ENCODE results near the gene KCNK4. TPM values are rescaled to one million over a fixed set of nuclear protein-coding genes. Genes with fewer than 3 reads are reported as not detected.

KCNK4 gene
- total and polyA plus RNA-seq, 4 donors = not detected

DNA sequence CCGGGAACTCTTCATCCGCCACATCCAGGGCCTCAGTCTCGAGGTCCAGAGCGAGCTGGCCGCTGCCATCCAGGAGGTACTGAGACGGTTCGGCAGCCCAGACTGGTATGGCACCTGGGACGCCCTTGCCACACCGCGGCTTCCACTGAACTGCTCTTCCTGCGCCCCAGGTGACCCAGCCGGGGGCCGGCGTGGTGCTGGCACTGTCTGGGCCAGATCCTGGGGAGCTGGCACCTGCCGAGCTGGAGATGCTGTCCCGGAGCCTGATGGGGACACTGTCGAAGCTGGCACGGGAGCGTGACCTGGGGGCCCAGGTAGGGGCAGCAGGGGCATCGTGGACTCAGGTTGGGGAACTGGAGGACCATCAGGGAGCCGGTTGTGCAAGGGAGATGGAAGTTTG lies 50.3 kb downstream of the KCNK4 start:
- no peak overlapping the region for H3K4me3 ChIP-seq (ENCODE audit: low read depth in 1 of 3, low read length in 3 of 3)
- WGBS = 85% methylated on average over 21 of the region's 21 CpGs
- no peaks in the 10 kb centered on the region for H3K36me3 ChIP-seq (ENCODE audit: control insufficient read depth in 4 of 4, insufficient read depth in 3 of 4, low read depth in 1 of 4, low read length in 3 of 4)
- DNase-seq (ENCODE audit: low spot score) = no peak
- H3K27ac ChIP-seq (ENCODE audit: low read depth in 1 of 2, low read length in 2 of 2) = no peak overlapping the region
- H3K27me3 ChIP-seq (ENCODE audit: control insufficient read depth in 4 of 4, insufficient read depth in 4 of 4, low read length in 3 of 4) = no peaks in the 10 kb centered on the region
- TF ChIP-seq EGR1 (IDR thresholded peaks at IDR 0.05; ENCODE audit: low read depth in 2 of 2) = no peak
- no peak for TF ChIP-seq FOXA1 (IDR thresholded peaks at IDR 0.05)
- no peak for TF ChIP-seq FOXA2 (IDR thresholded peaks at IDR 0.05)
- TF ChIP-seq, protein P1, sequence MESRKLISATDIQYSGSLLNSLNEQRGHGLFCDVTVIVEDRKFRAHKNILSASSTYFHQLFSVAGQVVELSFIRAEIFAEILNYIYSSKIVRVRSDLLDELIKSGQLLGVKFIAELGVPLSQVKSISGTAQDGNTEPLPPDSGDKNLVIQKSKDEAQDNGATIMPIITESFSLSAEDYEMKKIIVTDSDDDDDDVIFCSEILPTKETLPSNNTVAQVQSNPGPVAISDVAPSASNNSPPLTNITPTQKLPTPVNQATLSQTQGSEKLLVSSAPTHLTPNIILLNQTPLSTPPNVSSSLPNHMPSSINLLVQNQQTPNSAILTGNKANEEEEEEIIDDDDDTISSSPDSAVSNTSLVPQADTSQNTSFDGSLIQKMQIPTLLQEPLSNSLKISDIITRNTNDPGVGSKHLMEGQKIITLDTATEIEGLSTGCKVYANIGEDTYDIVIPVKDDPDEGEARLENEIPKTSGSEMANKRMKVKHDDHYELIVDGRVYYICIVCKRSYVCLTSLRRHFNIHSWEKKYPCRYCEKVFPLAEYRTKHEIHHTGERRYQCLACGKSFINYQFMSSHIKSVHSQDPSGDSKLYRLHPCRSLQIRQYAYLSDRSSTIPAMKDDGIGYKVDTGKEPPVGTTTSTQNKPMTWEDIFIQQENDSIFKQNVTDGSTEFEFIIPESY (IDR thresholded peaks at IDR 0.05) = no peak
- no peak for TF ChIP-seq SP1 (IDR thresholded peaks at IDR 0.05)
- TF ChIP-seq, protein P2, sequence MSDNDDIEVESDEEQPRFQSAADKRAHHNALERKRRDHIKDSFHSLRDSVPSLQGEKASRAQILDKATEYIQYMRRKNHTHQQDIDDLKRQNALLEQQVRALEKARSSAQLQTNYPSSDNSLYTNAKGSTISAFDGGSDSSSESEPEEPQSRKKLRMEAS (IDR thresholded peaks at IDR 0.05) = no peak
- TF ChIP-seq GABPA (IDR thresholded peaks at IDR 0.05 in 1 of 2, conservative IDR thresholded peaks at IDR 0.05 in 1 of 2) = no peak
- no peak for TF ChIP-seq YY1 (IDR thresholded peaks at IDR 0.05)
- no peak for TF ChIP-seq HNF4A (conservative IDR thresholded peaks at IDR 0.05)
- TF ChIP-seq, protein P3, sequence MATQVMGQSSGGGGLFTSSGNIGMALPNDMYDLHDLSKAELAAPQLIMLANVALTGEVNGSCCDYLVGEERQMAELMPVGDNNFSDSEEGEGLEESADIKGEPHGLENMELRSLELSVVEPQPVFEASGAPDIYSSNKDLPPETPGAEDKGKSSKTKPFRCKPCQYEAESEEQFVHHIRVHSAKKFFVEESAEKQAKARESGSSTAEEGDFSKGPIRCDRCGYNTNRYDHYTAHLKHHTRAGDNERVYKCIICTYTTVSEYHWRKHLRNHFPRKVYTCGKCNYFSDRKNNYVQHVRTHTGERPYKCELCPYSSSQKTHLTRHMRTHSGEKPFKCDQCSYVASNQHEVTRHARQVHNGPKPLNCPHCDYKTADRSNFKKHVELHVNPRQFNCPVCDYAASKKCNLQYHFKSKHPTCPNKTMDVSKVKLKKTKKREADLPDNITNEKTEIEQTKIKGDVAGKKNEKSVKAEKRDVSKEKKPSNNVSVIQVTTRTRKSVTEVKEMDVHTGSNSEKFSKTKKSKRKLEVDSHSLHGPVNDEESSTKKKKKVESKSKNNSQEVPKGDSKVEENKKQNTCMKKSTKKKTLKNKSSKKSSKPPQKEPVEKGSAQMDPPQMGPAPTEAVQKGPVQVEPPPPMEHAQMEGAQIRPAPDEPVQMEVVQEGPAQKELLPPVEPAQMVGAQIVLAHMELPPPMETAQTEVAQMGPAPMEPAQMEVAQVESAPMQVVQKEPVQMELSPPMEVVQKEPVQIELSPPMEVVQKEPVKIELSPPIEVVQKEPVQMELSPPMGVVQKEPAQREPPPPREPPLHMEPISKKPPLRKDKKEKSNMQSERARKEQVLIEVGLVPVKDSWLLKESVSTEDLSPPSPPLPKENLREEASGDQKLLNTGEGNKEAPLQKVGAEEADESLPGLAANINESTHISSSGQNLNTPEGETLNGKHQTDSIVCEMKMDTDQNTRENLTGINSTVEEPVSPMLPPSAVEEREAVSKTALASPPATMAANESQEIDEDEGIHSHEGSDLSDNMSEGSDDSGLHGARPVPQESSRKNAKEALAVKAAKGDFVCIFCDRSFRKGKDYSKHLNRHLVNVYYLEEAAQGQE (IDR thresholded peaks at IDR 0.05) = no peak
- TF ChIP-seq NR2F2 (IDR thresholded peaks at IDR 0.05) = no peak
- no peak for TF ChIP-seq HNF4G (IDR thresholded peaks at IDR 0.05)
- no peak for TF ChIP-seq RAD21 (IDR thresholded peaks at IDR 0.05)
- TF ChIP-seq, protein P4, sequence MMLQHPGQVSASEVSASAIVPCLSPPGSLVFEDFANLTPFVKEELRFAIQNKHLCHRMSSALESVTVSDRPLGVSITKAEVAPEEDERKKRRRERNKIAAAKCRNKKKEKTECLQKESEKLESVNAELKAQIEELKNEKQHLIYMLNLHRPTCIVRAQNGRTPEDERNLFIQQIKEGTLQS (IDR thresholded peaks at IDR 0.05) = no peak
- no peak for TF ChIP-seq TAF1 (conservative IDR thresholded peaks at IDR 0.05)
- TF ChIP-seq, protein P5, sequence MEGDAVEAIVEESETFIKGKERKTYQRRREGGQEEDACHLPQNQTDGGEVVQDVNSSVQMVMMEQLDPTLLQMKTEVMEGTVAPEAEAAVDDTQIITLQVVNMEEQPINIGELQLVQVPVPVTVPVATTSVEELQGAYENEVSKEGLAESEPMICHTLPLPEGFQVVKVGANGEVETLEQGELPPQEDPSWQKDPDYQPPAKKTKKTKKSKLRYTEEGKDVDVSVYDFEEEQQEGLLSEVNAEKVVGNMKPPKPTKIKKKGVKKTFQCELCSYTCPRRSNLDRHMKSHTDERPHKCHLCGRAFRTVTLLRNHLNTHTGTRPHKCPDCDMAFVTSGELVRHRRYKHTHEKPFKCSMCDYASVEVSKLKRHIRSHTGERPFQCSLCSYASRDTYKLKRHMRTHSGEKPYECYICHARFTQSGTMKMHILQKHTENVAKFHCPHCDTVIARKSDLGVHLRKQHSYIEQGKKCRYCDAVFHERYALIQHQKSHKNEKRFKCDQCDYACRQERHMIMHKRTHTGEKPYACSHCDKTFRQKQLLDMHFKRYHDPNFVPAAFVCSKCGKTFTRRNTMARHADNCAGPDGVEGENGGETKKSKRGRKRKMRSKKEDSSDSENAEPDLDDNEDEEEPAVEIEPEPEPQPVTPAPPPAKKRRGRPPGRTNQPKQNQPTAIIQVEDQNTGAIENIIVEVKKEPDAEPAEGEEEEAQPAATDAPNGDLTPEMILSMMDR (IDR thresholded peaks at IDR 0.05; ENCODE audit: low read depth, low read length, missing input control) = no peak
- no peak for TF ChIP-seq RXRA (IDR thresholded peaks at IDR 0.05)
- TF ChIP-seq JUND (IDR thresholded peaks at IDR 0.05) = no peak
- no peak overlapping the region for H3K9ac ChIP-seq (ENCODE audit: low read depth in 1 of 2, low read length in 2 of 2)
- H3K9me3 ChIP-seq (ENCODE audit: control insufficient read depth in 4 of 4, low read length in 3 of 4) = no peaks in the 10 kb centered on the region
- peaks cover 0 to 12% (median 7%) of the 10 kb centered on the region in 4 donors for H3K4me1 ChIP-seq (ENCODE audit: control insufficient read depth in 4 of 4, insufficient read depth in 4 of 4, low read length in 3 of 4)

All from liver (tissue), 9 donors.